Stimulated activated CD4-positive, alpha-beta T cell treated with anti-CD3 and anti-CD28 coated beads, Interleukin-4, amount 100 ng/mL, for 24 hours (primary cell): Measurements from ENCODE around the gene PIEZO2.
"Not testable (repeated sequence)": the region's sequence is repeated elsewhere in the genome, so short reads cannot be mapped to it uniquely, and the experiment has no call there.

Source experiments
- DNase-seq: peaks from one replicate; pipeline ENCODE4 v3.0.0-alpha.2; 2020

PIEZO2 gene

GRCh38 chr18:10923551-10924070 lies 225.8 kb downstream of the PIEZO2 start:
- no peak for DNase-seq

- no peak for DNase-seq
Observed at GRCh38 chr18:10923141-10923540, 226.2 kb downstream of the PIEZO2 start.

- DNase-seq = not testable (repeated sequence)
Observed at GRCh38 chr18:10922712-10923111, 226.7 kb downstream of the PIEZO2 start.

GRCh38 chr18:10920309-10920708 lies 229.1 kb downstream of the PIEZO2 start:
- not testable (repeated sequence) for DNase-seq

GRCh38 chr18:10919851-10920250 lies 229.5 kb downstream of the PIEZO2 start:
- no peak for DNase-seq

- no peak for DNase-seq
Observed at GRCh38 chr18:10916865-10917264, 232.5 kb downstream of the PIEZO2 start.

GRCh38 chr18:10916387-10916786 lies 233.0 kb downstream of the PIEZO2 start:
- no peak for DNase-seq

- DNase-seq = not testable (repeated sequence)
Observed at GRCh38 chr18:10915748-10916147, 233.6 kb downstream of the PIEZO2 start.

GRCh38 chr18:10914610-10915009 lies 234.8 kb downstream of the PIEZO2 start:
- not testable (repeated sequence) for DNase-seq

GRCh38 chr18:10913919-10914318 lies 235.4 kb downstream of the PIEZO2 start:
- no peak for DNase-seq

GRCh38 chr18:10912790-10913545 lies 236.4 kb downstream of the PIEZO2 start:
- DNase-seq = no peak

- DNase-seq = no peak
Observed at GRCh38 chr18:10909724-10910123, 239.6 kb downstream of the PIEZO2 start.

GRCh38 chr18:10908760-10909159 lies 240.6 kb downstream of the PIEZO2 start:
- DNase-seq = no peak

GRCh38 chr18:10907749-10908148 lies 241.6 kb downstream of the PIEZO2 start:
- DNase-seq = no peak

- no peak for DNase-seq
Observed at GRCh38 chr18:10901329-10901728, 248.0 kb downstream of the PIEZO2 start.

GRCh38 chr18:10900435-10900834 lies 248.9 kb downstream of the PIEZO2 start:
- DNase-seq = no peak

GRCh38 chr18:10899481-10899880 lies 249.9 kb downstream of the PIEZO2 start:
- no peak for DNase-seq

- DNase-seq = no peak
Observed at GRCh38 chr18:10898417-10898974, 250.9 kb downstream of the PIEZO2 start.

GRCh38 chr18:10896851-10897250 lies 252.5 kb downstream of the PIEZO2 start:
- no peak for DNase-seq

GRCh38 chr18:10895976-10896375 lies 253.4 kb downstream of the PIEZO2 start:
- no peak for DNase-seq

- no peak for DNase-seq
Observed at GRCh38 chr18:10894501-10894900, 254.9 kb downstream of the PIEZO2 start.

GRCh38 chr18:10893761-10894160 lies 255.6 kb downstream of the PIEZO2 start:
- DNase-seq = no peak

- no peak for DNase-seq
Observed at GRCh38 chr18:10893196-10893595, 256.2 kb downstream of the PIEZO2 start.

GRCh38 chr18:10892786-10893185 lies 256.6 kb downstream of the PIEZO2 start:
- no peak for DNase-seq

GRCh38 chr18:10890022-10890421 lies 259.3 kb downstream of the PIEZO2 start:
- no peak for DNase-seq
